ENCODE data around the gene TNK2. TPM values are rescaled to one million over a fixed set of nuclear protein-coding genes. Genes with fewer than 3 reads are reported as not detected.
"Not testable (repeated sequence)": the region's sequence is repeated elsewhere in the genome, so short reads cannot be mapped to it uniquely, and the experiment has no call there.

The TNK2 gene
- total and polyA plus RNA-seq, 2 experiments from 2014 or later: 3.2 to 12.3 TPM

DNA sequence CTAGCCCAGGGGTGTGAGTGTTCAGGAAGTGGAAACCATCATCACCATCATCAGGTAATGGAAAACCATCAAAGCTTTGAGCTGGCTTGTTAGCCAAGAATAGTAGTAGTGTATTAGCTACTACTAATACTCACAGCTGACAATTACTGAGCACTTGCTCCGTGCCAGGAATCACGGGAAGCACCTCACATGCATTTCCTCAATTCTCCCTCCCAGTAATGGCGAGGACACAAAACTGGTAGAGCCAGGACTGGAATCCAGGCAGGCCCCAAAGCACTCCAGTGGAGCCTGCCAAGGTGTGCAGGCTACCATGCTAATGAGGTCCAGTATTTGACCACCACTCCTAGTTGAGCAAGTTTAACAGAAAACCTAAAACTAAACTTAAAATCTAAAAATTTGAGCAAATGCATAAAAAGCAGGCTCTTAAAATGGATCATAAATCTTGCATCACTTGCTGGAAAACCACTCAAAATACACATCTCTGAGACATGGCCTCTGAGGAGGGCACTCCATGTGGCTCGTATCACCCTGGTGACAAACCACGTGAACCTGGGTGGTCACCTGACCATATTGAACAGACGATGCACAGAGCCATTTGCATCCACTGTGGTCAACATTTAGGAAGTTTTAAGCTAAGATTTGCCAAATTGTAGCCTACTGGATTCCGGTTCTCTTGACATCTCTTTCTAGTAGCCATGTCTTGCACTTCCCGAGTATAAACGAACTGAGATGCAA, 43.3 kb upstream of the TNK2 start:
- 59 to 69% methylated on average over 9 of the region's 9 CpGs for WGBS, 2 experiments (ENCODE audit: low coverage in 1 of 2, low lambda C conversion rate in 2 of 2, missing lambda C conversion rate in 2 of 2)
- DNase-seq; in situ Hi-C loops (cut with MboI); H3K4me1 ChIP-seq (ENCODE audit: insufficient read depth); H2AFZ ChIP-seq; H3K27me3 ChIP-seq (replicated peaks; ENCODE audit: insufficient read depth); H4K20me1 ChIP-seq (ENCODE audit: insufficient read depth); H3K9me2 ChIP-seq (ENCODE audit: insufficient read depth); H3K27ac ChIP-seq; H3K9ac ChIP-seq; H3K4me3 ChIP-seq; H3K36me3 ChIP-seq (ENCODE audit: low read depth); H3K4me2 ChIP-seq (ENCODE audit: unreplicated experiment); H3K79me2 ChIP-seq (ENCODE audit: insufficient read depth); H3F3A ChIP-seq (ENCODE audit: insufficient read depth); H3K9me3 ChIP-seq (ENCODE audit: low read depth): not testable (repeated sequence)

DNA sequence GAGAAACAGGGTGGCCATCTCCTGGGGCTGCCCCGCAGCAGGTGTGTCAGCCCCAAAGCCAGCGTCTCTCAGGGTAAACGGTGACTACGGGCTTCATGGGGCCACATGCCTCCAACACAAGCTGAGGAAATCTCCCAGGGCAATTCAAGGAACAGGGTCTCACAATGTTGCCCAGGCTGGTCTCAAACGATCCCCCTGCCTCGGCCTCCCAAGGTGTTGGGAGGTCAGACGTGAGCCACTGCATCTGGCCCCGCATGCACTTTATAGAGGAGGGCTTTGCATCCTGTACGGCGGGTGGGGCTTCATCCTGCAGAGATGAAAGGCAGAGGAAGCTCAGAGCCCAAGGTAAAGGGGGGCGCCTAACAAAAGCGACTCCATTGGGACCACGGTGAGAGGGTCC, 42.4 kb upstream of the TNK2 start:
- H3K27me3 ChIP-seq (replicated peaks; ENCODE audit: insufficient read depth); H3K79me2 ChIP-seq (ENCODE audit: insufficient read depth); H3K36me3 ChIP-seq (ENCODE audit: low read depth); H3K9me2 ChIP-seq (ENCODE audit: insufficient read depth); H3K9me3 ChIP-seq (ENCODE audit: low read depth); H3K4me3 ChIP-seq; H4K20me1 ChIP-seq (ENCODE audit: insufficient read depth); H3K9ac ChIP-seq; H2AFZ ChIP-seq; H3K4me2 ChIP-seq (ENCODE audit: unreplicated experiment); H3K4me1 ChIP-seq (ENCODE audit: insufficient read depth); DNase-seq; H3F3A ChIP-seq (ENCODE audit: insufficient read depth); H3K27ac ChIP-seq; in situ Hi-C loops (cut with MboI): not testable (repeated sequence)
- 86 to 92% methylated on average over 13 of the region's 13 CpGs for WGBS, 2 experiments (ENCODE audit: low coverage in 1 of 2, low lambda C conversion rate in 2 of 2, missing lambda C conversion rate in 2 of 2)

GRCh38 chr3:195950164-195950563, 41.8 kb upstream of the TNK2 start:
- H3K36me3 ChIP-seq (ENCODE audit: low read depth); H3K9me2 ChIP-seq (ENCODE audit: insufficient read depth); H3K9ac ChIP-seq; H3K4me2 ChIP-seq (ENCODE audit: unreplicated experiment); H3K27me3 ChIP-seq (replicated peaks; ENCODE audit: insufficient read depth); DNase-seq; in situ Hi-C loops (cut with MboI); H2AFZ ChIP-seq; H3K27ac ChIP-seq; H3K4me1 ChIP-seq (ENCODE audit: insufficient read depth); H3K9me3 ChIP-seq (ENCODE audit: low read depth); H3F3A ChIP-seq (ENCODE audit: insufficient read depth); H4K20me1 ChIP-seq (ENCODE audit: insufficient read depth); H3K4me3 ChIP-seq; H3K79me2 ChIP-seq (ENCODE audit: insufficient read depth): not testable (repeated sequence)
- WGBS, 2 experiments (ENCODE audit: low coverage in 1 of 2, low lambda C conversion rate in 2 of 2, missing lambda C conversion rate in 2 of 2): 92 to 98% methylated on average over 4 of the region's 4 CpGs

DNA sequence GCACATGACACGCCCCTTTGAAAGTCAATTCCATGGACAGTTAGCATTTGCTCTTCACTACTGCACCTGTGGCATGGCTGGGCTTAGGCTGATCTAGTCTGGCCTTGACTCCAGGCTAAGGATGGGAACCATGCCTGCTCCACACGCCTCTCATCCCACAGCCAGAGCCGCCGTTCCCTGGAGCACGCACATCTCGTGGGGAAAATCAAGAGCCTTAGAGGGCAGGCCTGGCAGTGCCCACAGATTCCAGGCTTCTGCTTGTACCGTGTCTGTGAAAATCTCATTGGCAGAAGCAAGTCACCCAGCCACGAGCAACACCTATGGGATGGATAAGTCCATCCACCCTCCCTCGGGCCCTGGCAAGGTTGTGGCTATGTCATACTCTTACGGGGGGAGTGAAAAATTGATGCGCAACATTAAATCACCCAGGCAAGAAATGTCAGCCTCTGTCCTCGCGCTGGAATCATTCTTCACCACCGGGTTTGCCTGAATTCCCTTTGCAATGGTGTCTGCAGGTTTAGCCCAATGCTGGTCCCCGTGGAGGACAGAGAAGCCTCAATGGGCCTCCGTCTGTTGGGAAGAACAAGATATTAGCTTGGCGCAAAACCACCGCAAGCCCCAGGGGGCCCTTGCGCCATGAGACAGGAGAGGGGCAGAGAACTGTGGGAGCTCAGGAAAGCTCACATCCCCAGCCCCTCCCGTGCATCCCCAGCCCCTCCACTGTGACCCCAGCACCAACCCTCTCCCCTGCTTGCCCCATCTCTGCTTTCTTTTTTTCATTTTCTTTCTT, 38.8 kb upstream of the TNK2 start:
- DNase-seq; H3K4me2 ChIP-seq (ENCODE audit: unreplicated experiment); in situ Hi-C loops (cut with MboI); H4K20me1 ChIP-seq (ENCODE audit: insufficient read depth); H3K27me3 ChIP-seq (replicated peaks; ENCODE audit: insufficient read depth); H3K4me1 ChIP-seq (ENCODE audit: insufficient read depth); H3K36me3 ChIP-seq (ENCODE audit: low read depth); H3K79me2 ChIP-seq (ENCODE audit: insufficient read depth); H3K9ac ChIP-seq; H3K9me2 ChIP-seq (ENCODE audit: insufficient read depth); H3K4me3 ChIP-seq; H3F3A ChIP-seq (ENCODE audit: insufficient read depth); H3K27ac ChIP-seq; H3K9me3 ChIP-seq (ENCODE audit: low read depth); H2AFZ ChIP-seq: not testable (repeated sequence)
- 91% methylated on average over 17 to 20 of the region's 20 CpGs for whole genome bisulfite sequencing, 2 experiments (ENCODE audit: low coverage in 1 of 2, low lambda C conversion rate in 2 of 2, missing lambda C conversion rate in 2 of 2)

DNA sequence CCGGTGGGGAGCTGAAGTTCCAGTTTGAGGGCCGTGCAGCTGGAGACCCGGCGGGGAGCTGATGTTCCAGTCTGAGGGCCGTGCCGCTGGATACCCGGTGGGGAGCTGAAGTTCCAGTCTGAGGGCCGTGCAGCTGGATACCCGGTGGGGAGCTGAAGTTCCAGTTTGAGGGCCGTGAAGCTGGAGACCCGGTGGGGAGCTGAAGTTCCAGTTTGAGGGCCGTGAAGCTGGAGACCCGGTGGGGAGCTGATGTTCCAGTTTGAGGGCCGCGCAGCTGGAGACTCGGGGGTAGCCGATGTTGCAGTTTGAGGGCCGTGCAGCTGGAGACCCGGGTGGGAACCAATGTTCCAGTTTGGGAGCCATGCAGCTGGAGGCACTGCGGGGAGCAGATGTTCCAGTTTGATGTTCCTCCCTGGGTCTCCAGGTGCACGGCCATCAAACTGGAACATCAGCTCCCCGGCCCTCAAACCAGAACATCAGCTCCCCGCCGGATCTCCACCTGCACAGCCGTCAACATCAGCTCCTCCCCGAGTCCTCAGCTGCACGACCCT, 33.0 kb upstream of the TNK2 start:
- H3K9me3 ChIP-seq (ENCODE audit: low read depth); H4K20me1 ChIP-seq (ENCODE audit: insufficient read depth); H2AFZ ChIP-seq; in situ Hi-C loops (cut with MboI); H3K9ac ChIP-seq; H3K36me3 ChIP-seq (ENCODE audit: low read depth); H3K4me3 ChIP-seq; H3K9me2 ChIP-seq (ENCODE audit: insufficient read depth); H3K4me2 ChIP-seq (ENCODE audit: unreplicated experiment); H3K4me1 ChIP-seq (ENCODE audit: insufficient read depth); H3F3A ChIP-seq (ENCODE audit: insufficient read depth); H3K79me2 ChIP-seq (ENCODE audit: insufficient read depth); DNase-seq; H3K27ac ChIP-seq; H3K27me3 ChIP-seq (replicated peaks; ENCODE audit: insufficient read depth): not testable (repeated sequence)
- WGBS, 2 experiments (ENCODE audit: low coverage in 1 of 2, low lambda C conversion rate in 2 of 2, missing lambda C conversion rate in 2 of 2): 87% methylated on average over 19 to 27 of the region's 27 CpGs

DNA sequence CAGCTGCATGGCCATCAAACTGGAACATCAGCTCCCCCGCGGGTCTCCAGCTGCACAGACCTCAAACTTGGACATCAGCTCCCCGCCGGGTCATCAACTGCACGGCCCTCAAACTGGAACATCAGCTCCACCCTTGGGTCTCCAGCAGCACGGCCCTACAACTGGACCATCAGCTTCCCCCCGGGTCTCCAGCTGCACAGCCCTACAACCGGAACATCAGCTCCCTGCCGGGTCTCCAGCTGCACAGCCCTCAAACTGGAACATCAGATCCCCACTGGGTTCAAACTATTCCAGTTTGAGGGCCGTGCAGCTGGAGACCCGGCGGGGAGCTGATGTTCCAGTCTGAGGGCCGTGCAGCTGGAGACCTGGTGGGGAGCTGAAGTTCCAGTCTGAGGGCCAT, 32.5 kb upstream of the TNK2 start:
- H3K79me2 ChIP-seq (ENCODE audit: insufficient read depth); H3K36me3 ChIP-seq (ENCODE audit: low read depth); H3K9me2 ChIP-seq (ENCODE audit: insufficient read depth); H3K4me2 ChIP-seq (ENCODE audit: unreplicated experiment); H3K4me3 ChIP-seq; H3F3A ChIP-seq (ENCODE audit: insufficient read depth); H3K27me3 ChIP-seq (replicated peaks; ENCODE audit: insufficient read depth); DNase-seq; H3K27ac ChIP-seq; H3K9me3 ChIP-seq (ENCODE audit: low read depth); H2AFZ ChIP-seq; H3K4me1 ChIP-seq (ENCODE audit: insufficient read depth); H3K9ac ChIP-seq; H4K20me1 ChIP-seq (ENCODE audit: insufficient read depth); in situ Hi-C loops (cut with MboI): not testable (repeated sequence)
- WGBS, 2 experiments (ENCODE audit: low coverage in 1 of 2, low lambda C conversion rate in 2 of 2, missing lambda C conversion rate in 2 of 2): 74 to 76% methylated on average over 12 to 13 of the region's 13 CpGs

GRCh38 chr3:195939526-195940470, 31.4 kb upstream of the TNK2 start:
- H3K4me2 ChIP-seq (ENCODE audit: unreplicated experiment); H3K27ac ChIP-seq; H3K9me3 ChIP-seq (ENCODE audit: low read depth); H3F3A ChIP-seq (ENCODE audit: insufficient read depth); H3K9me2 ChIP-seq (ENCODE audit: insufficient read depth); H2AFZ ChIP-seq; H3K79me2 ChIP-seq (ENCODE audit: insufficient read depth); H4K20me1 ChIP-seq (ENCODE audit: insufficient read depth); in situ Hi-C loops (cut with MboI); H3K36me3 ChIP-seq (ENCODE audit: low read depth); H3K4me1 ChIP-seq (ENCODE audit: insufficient read depth); H3K4me3 ChIP-seq; DNase-seq; H3K9ac ChIP-seq; H3K27me3 ChIP-seq (replicated peaks; ENCODE audit: insufficient read depth): not testable (repeated sequence)
- 76% methylated on average over 25 to 30 of the region's 30 CpGs for WGBS, 2 experiments (ENCODE audit: low coverage in 1 of 2, low lambda C conversion rate in 2 of 2, missing lambda C conversion rate in 2 of 2)

Data from GM23248 (cell line).